Kasumi-1 (cell line): ENCODE results near the gene SIAH3.
"Not testable (repeated sequence)": the region's sequence is repeated elsewhere in the genome, so short reads cannot be mapped to it uniquely, and the experiment has no call there.

Experiments used
- DNase-seq, 2 experiments: peaks; one replicate each; lab custom pipeline; 2025; lab: John Stamatoyannopoulos, UW

The SIAH3 gene, protein sequence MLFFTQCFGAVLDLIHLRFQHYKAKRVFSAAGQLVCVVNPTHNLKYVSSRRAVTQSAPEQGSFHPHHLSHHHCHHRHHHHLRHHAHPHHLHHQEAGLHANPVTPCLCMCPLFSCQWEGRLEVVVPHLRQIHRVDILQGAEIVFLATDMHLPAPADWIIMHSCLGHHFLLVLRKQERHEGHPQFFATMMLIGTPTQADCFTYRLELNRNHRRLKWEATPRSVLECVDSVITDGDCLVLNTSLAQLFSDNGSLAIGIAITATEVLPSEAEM

DNA sequence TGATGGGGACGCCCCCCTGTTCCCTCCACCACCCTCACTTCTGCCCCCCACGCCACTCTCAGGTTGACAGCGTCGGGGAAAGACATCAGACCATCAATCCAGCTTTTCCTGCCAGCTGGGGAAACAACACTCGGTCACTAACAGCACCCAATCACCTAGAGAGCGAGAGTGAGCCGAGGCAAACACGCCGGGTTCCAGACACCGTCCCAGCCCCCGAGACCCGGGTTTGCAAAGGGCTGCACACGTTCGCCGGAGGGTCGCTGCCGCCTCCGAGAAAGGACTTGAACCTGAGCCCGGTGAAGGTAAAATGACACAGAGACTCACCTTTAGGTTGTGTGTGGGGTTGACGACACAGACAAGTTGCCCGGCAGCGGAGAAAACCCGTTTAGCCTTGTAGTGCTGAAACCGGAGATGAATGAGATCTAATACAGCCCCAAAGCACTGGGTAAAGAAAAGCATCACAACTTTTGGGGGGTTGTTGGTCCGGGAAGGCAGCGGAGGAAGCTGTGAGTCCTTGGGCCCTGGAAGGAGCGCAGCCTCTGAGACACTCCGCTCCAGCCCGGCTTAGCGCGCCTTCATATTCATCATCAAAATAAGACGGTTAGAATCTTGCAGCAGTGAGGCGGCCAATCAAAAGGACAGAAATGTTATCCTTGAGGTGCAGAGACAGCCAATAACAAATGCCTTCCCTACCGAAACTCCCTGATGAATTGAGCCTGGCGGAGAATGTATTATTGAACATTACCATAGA, at the start of gene SIAH3:
Gene SIAH3, minus strand, starts transcription at position 583 of the 751 bp plus-strand sequence. Its CDS starts 124 bp downstream, at position 459.
- no peak for DNase-seq

DNA sequence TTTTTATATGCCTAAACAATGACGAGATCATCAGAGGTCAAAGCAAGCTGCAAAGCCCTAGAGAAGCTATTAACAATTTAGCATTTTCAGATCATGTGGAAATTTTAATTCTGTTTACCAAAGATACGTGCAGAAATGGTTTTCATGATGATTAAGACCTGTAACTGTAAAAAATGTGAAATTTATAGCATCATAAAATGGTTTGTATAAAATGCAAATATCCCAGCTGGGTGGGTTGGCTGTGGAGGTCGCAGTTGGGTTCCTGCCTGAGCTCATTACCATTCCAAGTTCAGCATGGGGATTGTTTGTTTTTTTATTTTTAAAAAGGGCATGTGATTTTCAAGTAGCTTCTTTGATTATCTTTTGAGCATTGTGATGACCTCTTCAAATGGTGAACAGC, 47.9 kb upstream of the SIAH3 start:
- DNase-seq: no peak

DNA sequence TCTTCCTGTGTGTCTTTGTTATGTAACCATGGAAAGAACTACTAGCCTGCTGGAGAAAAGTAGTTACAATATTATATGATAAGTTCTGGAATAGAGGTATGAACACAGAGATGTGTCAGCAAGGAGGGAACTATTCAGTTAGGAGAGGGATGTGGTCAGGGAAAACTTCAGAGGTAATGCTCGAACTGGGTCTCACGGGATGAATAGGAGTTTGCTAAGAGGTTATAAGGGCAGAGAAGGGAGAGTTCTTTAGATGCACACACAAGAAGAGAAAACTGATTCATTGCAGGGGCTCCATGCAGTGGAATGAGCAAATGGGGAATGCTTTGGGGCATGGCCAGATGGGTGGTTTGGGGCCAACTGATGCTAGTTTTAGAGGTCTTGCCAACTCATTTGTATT, 46.0 kb upstream of the SIAH3 start:
- DNase-seq: no peak

DNA sequence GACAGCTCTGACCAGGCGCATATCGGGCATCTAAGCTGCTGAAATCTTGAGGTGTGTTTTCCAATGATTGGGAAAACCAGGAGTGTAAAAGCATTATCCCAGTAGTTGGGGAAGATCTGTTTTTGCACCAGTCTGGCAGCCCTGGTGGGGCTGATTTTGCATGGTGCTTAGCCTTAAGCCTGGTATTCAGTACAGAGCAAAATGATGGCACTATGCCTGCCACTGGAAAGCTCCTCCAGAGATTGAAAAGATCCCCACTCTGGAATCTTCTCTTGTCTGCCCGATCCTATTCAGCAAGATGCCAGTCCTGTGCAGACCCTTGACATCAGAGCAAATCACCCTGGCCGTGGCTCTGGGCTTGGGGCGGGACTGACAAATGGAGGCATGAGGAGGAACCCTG, 44.7 kb upstream of the SIAH3 start:
- DNase-seq: no peak

DNA sequence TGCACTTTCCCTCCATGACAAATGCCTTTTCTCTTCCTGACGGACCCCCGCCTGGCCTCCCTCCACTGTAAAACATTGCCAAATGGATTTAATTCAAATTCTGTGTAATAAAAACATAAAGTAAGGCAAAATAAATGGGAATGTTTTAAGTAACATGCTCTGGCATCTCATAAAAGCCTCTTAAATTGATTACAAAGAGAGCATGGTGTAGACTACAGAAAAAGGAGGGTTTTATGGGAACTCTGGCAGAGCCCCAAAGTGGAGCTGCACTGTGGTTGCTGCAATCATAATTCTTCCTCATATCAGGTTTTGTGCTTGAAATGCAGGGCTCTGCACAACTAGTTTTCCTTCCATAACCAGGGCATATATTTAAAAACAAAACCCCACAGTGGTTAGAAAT, 44.3 kb upstream of the SIAH3 start:
- no peak for DNase-seq

DNA sequence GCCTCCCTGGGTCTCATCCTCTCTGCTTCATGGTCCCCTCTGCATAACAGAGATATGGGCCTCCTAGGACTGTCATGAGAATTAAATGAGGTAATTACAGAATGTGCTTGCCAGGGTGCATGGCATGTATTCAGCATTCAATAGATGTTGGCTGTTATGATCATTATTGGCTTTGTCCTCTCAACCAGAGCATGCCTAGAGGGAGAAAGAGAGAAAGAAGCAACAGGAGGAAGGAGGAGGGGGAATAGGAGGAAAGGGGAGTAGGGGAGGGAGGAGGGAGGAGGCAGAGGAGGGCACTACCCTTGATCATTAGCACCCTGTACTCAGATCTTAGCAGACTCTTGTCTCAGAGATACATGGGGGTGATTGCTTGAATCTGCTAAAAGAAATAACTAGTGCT, 41.0 kb upstream of the SIAH3 start:
- no peak for DNase-seq

DNA sequence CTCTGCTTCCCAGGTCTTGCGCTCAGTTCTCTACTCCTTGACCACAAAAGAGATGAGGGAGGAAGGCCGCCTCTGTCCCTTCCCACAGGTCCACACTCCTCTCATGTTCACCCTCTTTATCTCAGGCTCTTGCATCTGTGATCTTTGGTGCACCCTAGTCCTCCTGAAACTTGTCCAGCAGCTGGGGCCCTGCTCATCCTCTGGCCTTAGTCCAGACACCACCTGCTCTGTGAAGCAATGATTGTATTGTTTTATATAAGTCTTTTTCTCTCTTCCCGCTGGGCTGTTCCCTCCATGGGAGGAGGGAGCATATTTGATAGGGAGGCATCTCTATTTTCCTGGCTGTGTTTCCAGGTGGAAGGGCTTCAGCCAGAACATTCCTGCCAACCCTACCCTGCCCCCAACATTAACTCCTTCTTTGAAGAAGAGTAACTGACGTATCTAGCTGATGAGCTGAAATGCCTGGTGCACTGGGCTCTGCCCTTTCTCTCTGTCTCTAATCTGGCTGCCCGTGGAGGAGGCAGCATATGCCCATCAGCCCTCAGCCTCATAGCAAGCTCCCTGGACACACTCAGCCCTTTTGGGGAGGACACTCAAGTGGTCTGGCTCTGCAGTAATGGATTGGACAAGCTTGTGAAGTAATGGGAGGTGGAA, 38.2 kb upstream of the SIAH3 start:
- no peak for DNase-seq

DNA sequence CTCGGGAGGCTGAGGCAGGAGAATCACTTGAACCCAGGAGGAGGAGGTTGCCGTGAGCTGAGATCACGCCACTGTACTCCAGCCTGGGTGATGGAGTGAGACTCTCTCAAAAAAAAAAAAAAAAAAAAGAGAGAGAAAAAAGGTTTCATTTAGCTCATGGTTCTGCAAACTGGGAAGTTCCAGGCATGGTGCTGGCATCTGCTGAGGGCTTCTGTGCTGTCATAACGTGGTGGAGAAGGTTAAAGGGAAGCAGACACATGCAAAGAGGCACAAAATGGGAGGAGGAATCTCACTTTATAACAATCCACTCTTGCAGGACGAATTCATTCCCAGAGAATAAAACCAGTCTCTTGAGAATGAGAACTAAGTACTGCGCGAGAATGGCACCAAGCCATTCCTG, 34.9 kb upstream of the SIAH3 start:
- DNase-seq: no peak

DNA sequence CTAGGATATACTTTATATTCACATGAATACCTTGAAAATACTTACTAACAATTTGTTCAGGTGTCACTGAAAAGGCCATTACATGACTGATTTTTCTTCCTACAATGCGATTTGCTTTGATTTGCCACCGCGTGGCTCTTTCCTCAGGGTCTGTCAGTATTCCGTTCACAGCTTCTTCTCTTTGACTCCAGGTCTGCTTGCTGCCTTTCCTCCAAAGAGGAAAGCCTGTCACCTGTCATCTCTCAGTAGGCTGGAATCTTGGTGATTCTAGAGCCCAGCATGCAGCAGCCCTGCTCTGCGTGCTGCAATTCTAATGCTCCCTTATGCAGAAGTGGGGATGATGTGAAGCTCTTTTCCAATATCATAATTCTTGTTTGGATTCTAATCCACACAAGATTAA, 33.6 kb upstream of the SIAH3 start:
- no peak for DNase-seq

DNA sequence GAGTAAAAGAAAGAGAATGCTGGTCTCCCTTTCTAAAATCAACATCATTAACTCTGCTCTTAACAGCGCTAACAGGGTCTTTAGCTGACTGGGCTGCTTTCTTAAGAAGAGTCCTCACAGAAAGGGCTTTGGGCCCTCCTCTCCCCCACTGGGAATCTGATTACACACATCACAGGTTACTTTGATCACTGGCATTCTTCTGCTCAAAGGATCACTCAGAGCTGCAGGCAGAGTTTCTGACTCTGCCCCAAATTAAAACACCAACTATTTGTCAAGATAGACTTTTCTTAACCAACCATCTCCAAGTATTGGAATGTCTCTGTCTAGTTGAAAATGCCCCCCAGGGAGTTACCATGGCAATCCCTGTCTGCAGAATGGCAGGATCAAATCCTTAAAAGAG, 31.1 kb upstream of the SIAH3 start:
- no peak for DNase-seq

DNA sequence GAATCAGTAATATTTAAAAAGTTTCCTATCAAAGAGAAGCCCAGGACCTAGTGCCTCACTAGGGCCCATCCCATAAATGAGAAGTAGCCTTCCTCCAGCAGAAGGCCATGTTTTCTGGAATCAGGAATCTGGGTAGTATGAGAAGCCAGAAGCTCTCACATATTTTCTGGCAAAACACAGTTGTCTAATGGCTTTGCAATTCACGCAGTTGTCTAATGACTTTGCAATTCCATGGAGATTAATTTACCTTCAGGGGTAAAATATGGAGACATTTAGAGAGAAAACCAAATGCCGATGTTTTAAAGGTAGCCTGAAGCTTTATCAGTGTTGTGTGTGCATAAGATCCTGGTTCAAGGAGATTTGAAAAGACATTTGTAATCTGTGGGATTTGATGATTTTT, 29.8 kb upstream of the SIAH3 start:
- DNase-seq: no peak

DNA sequence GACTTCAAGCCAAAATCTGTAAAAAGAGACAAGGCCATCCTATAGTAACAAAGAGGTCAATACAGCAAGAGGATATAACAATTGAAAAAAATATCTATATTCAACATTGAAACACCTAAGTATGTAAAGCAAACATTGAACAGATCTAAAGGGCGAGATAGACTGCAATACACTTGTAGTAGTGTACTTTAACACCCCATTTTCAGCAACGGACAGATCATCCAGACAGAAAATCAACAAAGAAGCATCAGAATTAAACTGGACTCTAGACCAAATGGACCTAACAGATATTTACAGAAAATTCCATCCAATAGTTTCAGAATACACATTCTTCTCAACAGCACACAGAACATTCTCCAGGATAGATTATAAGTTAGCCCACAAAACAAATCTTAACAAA, 28.7 kb upstream of the SIAH3 start:
- no peak for DNase-seq

DNA sequence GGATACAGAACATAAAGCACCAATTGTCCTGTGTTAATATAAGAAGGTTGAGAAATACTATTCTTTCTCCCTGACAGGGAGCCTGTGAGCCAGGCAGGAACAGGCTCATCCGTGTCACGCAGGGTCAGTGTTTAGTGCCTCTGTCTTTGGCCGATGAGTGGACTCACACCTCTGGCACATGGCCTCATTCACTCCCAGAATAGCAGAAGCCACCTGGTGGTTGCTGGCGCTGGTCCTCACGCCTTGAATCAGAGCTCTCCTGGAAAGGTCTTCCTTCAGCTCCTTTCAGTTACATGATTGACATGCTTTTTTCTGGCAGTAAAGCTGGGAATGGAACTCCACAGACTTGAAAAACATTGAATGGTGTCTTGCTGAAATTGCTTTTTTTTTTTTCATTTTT, 28.1 kb upstream of the SIAH3 start:
- DNase-seq: no peak

DNA sequence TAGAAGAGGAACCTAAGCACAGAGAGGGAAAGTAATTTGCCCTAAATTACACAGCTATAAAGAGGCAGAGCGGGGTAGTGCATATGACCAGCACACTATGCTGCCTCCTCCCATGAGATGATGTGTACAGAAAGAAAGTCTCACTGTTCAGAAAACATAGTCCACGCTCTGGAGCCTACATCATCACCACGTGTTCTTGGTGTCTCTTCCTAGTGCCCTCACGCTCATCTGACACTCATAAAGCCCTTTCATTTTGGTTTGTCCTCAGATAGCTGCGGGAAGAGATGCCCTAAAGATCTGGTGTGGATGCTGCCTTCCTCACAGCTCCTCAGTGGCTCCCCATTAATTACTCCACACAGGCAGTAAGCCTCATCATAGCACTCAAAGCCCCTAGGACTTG, 27.4 kb upstream of the SIAH3 start:
- DNase-seq: no peak

DNA sequence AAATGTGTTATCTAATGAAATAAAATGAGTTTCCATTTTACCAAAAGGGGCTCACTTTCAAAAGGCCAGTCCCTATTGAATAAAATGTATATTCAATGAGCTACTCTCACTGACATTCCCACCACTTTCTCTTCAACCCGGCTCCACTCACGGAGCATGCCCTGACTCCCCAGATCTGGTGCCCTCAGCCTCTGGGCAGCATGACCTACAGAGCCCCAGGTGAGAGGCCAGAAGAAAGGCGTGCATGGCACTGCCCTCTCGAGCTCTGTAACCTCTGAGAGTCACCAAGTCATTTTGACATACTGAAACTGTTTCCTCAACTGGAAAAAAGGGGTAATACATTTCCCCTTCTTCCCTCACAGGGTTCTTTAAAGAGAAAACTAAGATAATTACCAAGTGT, 25.2 kb upstream of the SIAH3 start:
- DNase-seq: no peak

DNA sequence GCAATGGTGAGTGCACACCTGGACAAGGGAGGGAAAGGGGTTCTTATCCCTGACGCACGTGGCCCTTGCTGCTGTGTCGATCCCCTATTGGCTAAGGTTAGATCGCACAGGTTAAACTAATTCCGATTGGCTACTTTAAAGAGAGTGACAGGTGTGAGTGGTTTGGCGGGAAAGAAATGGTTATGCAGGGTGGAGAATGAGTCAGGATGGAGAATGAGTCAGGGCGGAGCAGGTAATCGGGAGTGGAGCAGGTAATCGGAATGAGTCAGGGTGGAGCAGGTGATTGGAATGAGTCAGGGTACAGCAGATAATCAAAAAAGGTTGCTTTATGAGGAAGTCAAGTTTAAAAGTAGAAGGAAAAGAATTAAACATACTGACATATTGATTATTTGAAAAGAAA, 24.4 kb upstream of the SIAH3 start:
- DNase-seq: no peak

DNA sequence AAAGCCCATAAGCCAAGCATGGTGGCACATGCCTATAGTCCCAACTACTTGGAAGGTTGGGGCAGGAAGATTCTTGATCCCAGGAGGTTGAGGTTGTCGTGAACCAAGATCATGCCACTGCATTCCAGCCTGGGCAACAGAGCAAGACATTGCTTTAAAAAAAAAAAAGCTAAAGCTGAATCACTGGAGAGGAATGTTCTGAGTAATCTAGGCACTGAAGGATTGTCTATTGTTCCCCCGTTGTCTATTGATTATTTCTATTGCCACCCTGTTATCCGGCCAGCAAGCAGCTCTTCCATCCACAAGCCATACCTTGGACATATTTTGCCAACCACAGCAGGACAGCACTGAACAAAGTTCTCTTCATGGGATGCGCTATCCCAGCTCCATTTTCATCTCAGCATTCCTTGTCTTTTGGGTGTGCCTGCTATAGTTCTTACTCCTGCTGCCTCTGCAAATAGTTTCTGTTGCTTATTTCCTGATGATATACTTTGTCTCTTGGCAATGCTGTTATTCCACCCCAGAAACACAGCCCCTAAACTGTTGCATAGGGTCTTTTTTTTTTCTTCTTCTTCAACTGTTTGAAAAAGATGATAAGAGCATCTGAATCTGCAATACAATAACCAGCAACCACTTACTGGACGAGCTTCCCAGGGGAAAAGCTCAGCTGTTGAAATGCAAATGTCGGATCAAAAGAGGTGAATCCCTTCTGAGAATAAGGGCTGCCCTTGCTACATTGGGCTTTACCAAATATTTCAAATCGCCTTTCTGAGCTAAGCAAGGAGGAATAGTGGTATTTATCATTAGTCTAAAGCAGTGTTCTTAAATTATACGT, 22.2 kb upstream of the SIAH3 start:
- no peak for DNase-seq

DNA sequence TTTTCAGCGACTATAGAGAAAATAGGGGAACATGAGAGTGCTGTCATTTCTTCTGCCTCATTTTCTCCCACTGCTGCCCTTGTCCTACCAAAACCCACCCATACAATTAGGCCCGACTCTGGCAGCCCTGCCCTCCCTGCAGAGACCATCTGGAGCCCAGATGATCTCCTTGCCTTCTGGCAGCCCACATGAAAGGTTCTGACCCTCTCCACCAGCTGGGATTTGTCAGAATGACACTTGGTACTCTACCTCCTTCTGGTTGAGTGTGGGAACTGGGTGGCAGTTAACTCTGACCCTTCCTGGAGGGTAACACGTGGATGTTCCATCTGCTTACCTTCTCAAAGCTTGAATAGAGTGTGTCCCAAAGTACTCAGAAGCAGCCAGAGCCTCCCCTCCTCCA, 21.0 kb upstream of the SIAH3 start:
- no peak for DNase-seq

DNA sequence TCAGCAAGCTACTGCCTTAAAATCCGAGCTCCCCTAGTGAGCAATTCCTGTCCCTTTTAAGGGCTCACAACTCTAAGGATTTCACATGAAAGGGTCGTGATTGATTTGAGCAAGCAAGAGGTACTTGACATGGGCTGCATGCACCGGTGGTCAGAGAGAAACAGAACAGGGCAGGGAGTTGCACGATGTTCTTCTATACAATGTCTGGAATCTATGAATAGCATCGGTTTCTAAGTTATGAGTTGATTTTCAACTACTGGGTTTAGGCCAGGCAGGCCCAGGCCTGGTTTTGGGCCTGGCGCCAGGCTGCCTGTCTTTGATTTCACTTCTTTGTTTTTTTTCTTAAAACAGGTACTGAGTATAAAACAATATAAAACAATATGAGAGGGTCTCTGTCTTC, 19.6 kb upstream of the SIAH3 start:
- not testable (repeated sequence) for DNase-seq

DNA sequence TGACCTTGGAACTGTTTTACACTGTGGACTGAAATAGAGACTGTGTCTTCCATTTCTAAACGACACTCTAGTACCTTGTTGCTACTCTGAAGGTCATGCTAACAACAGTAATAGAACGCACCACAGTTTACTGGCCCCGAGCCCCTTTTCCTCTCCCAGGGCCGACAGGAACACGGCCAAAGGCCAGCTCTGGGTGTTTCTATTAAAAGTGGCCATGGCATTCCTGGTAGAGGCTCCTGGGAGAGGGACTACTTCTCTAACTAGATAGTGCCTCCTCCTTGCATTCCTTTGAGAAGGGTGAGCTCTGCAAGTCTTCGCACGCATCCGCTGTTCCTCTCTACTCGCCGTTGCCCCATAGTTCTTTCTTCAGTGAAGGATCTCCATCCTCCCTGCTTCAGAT, 18.7 kb upstream of the SIAH3 start:
- no peak for DNase-seq

DNA sequence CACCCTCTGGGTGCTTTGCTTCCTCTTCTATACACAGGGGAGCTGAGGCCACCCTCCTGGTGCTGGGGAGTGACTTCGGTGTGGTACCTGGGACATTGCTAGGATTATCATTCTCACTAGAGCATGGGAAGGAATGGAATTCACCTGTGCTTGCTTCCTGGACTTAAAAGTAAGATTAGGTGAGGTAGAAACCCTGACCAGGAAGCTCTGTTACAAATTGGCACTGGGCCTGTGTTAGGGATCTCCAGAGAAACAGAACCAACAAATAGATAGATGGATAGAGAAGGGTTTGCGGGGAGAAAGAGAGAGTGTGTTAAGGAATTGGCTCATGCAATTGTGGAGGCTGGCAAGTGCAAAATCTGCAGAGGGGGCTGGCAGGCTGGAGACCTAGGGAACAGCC, 13.9 kb upstream of the SIAH3 start:
- DNase-seq: no peak
